Astrocyte (in vitro differentiated cells and primary cell): ENCODE data around the gene ZNRF4. TPM values are rescaled to one million over a fixed set of nuclear protein-coding genes. Genes with fewer than 3 reads are reported as not detected.

Source experiments
- DNase-seq: peaks from one replicate; pipeline ENCODE4 v3.0.0-alpha.2; 2010; ENCODE audit warnings: low read depth
- FAIRE-seq: peaks from 2 replicates; lab custom pipeline; 2011; peaks lifted over from hg19 to GRCh38; lab: Jason Lieb, UNC
- H2AFZ ChIP-seq: 2 replicates; pipeline ENCODE4 v1.6.0; 2012; ENCODE audit warnings: low read depth, low read length, inconsistent platforms
- H3K27ac ChIP-seq: 2 replicates; pipeline ENCODE4 v1.5.1; 2011; ENCODE audit warnings: low read depth, low read length, inconsistent platforms
- H3K27me3 ChIP-seq: 2 replicates; pipeline ENCODE4 v1.6.0; 2011; ENCODE audit warnings: low read length, inconsistent platforms; ENCODE audit not compliant: insufficient read depth
- H3K36me3 ChIP-seq: 2 replicates; pipeline ENCODE4 v1.5.1; 2011; ENCODE audit warnings: low read length, inconsistent platforms; ENCODE audit not compliant: insufficient read depth
- H3K4me1 ChIP-seq: 2 replicates; pipeline ENCODE4 v1.5.1; 2011; ENCODE audit warnings: low read length, inconsistent platforms; ENCODE audit not compliant: insufficient read depth
- H3K4me2 ChIP-seq: 2 replicates; pipeline ENCODE4 v1.6.0; 2012; ENCODE audit warnings: low read length, inconsistent platforms
- H3K4me3 ChIP-seq: 2 replicates; pipeline ENCODE4 v1.5.1; 2011; ENCODE audit warnings: low read depth, mild to moderate bottlenecking, low read length, inconsistent platforms; ENCODE audit not compliant: insufficient read depth
- H3K79me2 ChIP-seq: 2 replicates; pipeline ENCODE4 v1.6.0; 2012; ENCODE audit warnings: mild to moderate bottlenecking, low read length, inconsistent platforms; ENCODE audit not compliant: insufficient read depth
- H3K9ac ChIP-seq: 2 replicates; pipeline ENCODE4 v1.6.0; 2012; ENCODE audit warnings: mild to moderate bottlenecking, low read length, inconsistent platforms
- H3K9me3 ChIP-seq: 2 replicates; pipeline ENCODE4 v1.5.1; 2012; ENCODE audit warnings: low read depth, mild to moderate bottlenecking, low read length, inconsistent platforms; ENCODE audit not compliant: insufficient read depth
- H4K20me1 ChIP-seq: 2 replicates; pipeline ENCODE4 v1.6.0; 2012; ENCODE audit warnings: low read length, inconsistent platforms; ENCODE audit not compliant: insufficient read depth
- H3K27ac Mint-ChIP-seq: one replicate; pipeline ENCODE4 v1.8.0; 2021; ENCODE audit warnings: mild to moderate bottlenecking, mixed read lengths; ENCODE audit not compliant: unreplicated experiment
- H3K27me3 Mint-ChIP-seq: one replicate; pipeline ENCODE4 v1.8.0; 2021; ENCODE audit warnings: low read depth, mixed read lengths; ENCODE audit not compliant: unreplicated experiment
- H3K36me3 Mint-ChIP-seq: one replicate; pipeline ENCODE4 v1.8.0; 2021; ENCODE audit warnings: low read depth, mixed read lengths; ENCODE audit not compliant: unreplicated experiment
- H3K4me1 Mint-ChIP-seq: one replicate; pipeline ENCODE4 v1.8.0; 2021; ENCODE audit warnings: low read depth, mixed read lengths; ENCODE audit not compliant: unreplicated experiment
- H3K4me3 Mint-ChIP-seq: one replicate; pipeline ENCODE4 v1.8.0; 2021; ENCODE audit warnings: mild to moderate bottlenecking, moderate library complexity, mixed read lengths; ENCODE audit not compliant: unreplicated experiment
- H3K9me3 Mint-ChIP-seq: one replicate; pipeline ENCODE4 v1.8.0; 2021; ENCODE audit warnings: mild to moderate bottlenecking, mixed read lengths; ENCODE audit not compliant: unreplicated experiment
- CTCF ChIP-seq: IDR thresholded peaks from 2 replicates; pipeline ENCODE4 v1.5.1; 2011; ENCODE audit warnings: low read depth, mild to moderate bottlenecking, inconsistent platforms, low read length, moderate library complexity; ENCODE audit not compliant: insufficient read depth
- EZH2 ChIP-seq: IDR thresholded peaks from 2 replicates; pipeline ENCODE4 v1.6.1; 2012; ENCODE audit warnings: mild to moderate bottlenecking, low read length, inconsistent platforms; ENCODE audit not compliant: insufficient read depth
- total RNA-seq: library from RNA; stranded (reverse); gene quantifications from 2 replicates; pipeline ENCODE4 v1.2.1, GENCODE V29; 2021

The ZNRF4 gene
- total RNA-seq, 1 donor from 2014 or later: not detected

- H3K36me3 ChIP-seq: no peaks in the 10 kb centered on the region
- no peak for FAIRE-seq
- no peak overlapping the region for H2AFZ ChIP-seq
- peaks cover 3% of the 10 kb centered on the region for H3K36me3 Mint-ChIP-seq
- H3K9ac ChIP-seq: no peak overlapping the region
- H3K9me3 Mint-ChIP-seq: peaks cover 20% of the 10 kb centered on the region
- H3K9me3 ChIP-seq: no peaks in the 10 kb centered on the region
- no peaks in the 10 kb centered on the region for H3K4me1 ChIP-seq
- DNase-seq: no peak
- H3K4me3 Mint-ChIP-seq: no peak overlapping the region
- no peak overlapping the region for H3K4me2 ChIP-seq
- H3K4me1 Mint-ChIP-seq: no peaks in the 10 kb centered on the region
- H3K4me3 ChIP-seq: no peak overlapping the region
- H4K20me1 ChIP-seq: no peaks in the 10 kb centered on the region
- H3K27me3 ChIP-seq: peaks cover 10% of the 10 kb centered on the region
- no peak overlapping the region for H3K27ac Mint-ChIP-seq
- no peak overlapping the region for H3K27ac ChIP-seq
- no peaks in the 10 kb centered on the region for H3K79me2 ChIP-seq
- peaks cover 55% of the 10 kb centered on the region for H3K27me3 Mint-ChIP-seq
- no peak for TF ChIP-seq CTCF
- TF ChIP-seq EZH2: no peak
These were observed 8.7 kb downstream of the ZNRF4 start for GRCh38 chr19:5463959-5464358.

- H2AFZ ChIP-seq: no peak overlapping the region
- DNase-seq (no peak), FAIRE-seq (no peak)
- Mint-ChIP-seq H3K36me3 (peaks cover 3% of the 10 kb centered on the region), H3K9me3 (peaks cover 20% of the 10 kb centered on the region), H3K4me3 (no peak overlapping the region), H3K27me3 (peaks cover 47% of the 10 kb centered on the region), H3K4me1 (no peaks in the 10 kb centered on the region), H3K27ac (no peak overlapping the region)
- no peaks in the 10 kb centered on the region for H3K79me2 ChIP-seq
- TF ChIP-seq CTCF (no peak), EZH2 (no peak)
- H4K20me1 ChIP-seq: no peaks in the 10 kb centered on the region
- no peak overlapping the region for H3K4me3 ChIP-seq
- H3K4me1 ChIP-seq: no peaks in the 10 kb centered on the region
- no peaks in the 10 kb centered on the region for H3K36me3 ChIP-seq
- H3K4me2 ChIP-seq: no peak overlapping the region
- H3K9me3 ChIP-seq: no peaks in the 10 kb centered on the region
- no peak overlapping the region for H3K9ac ChIP-seq
- H3K27ac ChIP-seq: no peak overlapping the region
- H3K27me3 ChIP-seq: peaks cover 10% of the 10 kb centered on the region
These were observed 10.9 kb downstream of the ZNRF4 start for GRCh38 chr19:5466072-5466471.

GRCh38 chr19:5466814-5467291, 11.6 kb downstream of the ZNRF4 start:
- no peak overlapping the region for H3K27ac ChIP-seq
- H3K27ac Mint-ChIP-seq: no peak overlapping the region
- no peaks in the 10 kb centered on the region for H3K4me1 ChIP-seq
- H3K36me3 ChIP-seq: no peaks in the 10 kb centered on the region
- peaks cover 41% of the 10 kb centered on the region for H3K27me3 Mint-ChIP-seq
- H3K79me2 ChIP-seq: no peaks in the 10 kb centered on the region
- TF ChIP-seq CTCF (no peak), EZH2 (no peak)
- no peaks in the 10 kb centered on the region for H3K9me3 ChIP-seq
- H3K4me1 Mint-ChIP-seq: no peaks in the 10 kb centered on the region
- H3K4me3 Mint-ChIP-seq: no peak overlapping the region
- no peak overlapping the region for H2AFZ ChIP-seq
- H3K4me3 ChIP-seq: no peak overlapping the region
- no peaks in the 10 kb centered on the region for H4K20me1 ChIP-seq
- H3K27me3 ChIP-seq: peaks cover 10% of the 10 kb centered on the region
- H3K9me3 Mint-ChIP-seq: peaks cover 17% of the 10 kb centered on the region
- no peak for FAIRE-seq
- H3K9ac ChIP-seq: no peak overlapping the region
- no peak for DNase-seq
- no peak overlapping the region for H3K4me2 ChIP-seq
- no peaks in the 10 kb centered on the region for H3K36me3 Mint-ChIP-seq
